Thyroid gland (tissue), 4 donors: ENCODE measurements around the gene RNASEH1. TPM values are rescaled to one million over a fixed set of nuclear protein-coding genes. Genes with fewer than 3 reads are reported as not detected.
"Not testable (repeated sequence)": the region's sequence is repeated elsewhere in the genome, so short reads cannot be mapped to it uniquely, and the experiment has no call there.

ENCODE experiments used
- DNase-seq, 2 donors: peaks; one replicate each; pipeline ENCODE4 v3.0.0-alpha.2; 2019
- H3K27ac ChIP-seq, 3 donors: fragments of 200-600 bp; sonication (generic); 1 replicate in 2 of 3; 2 replicates in 1 of 3; pipeline ENCODE4 v1.5.1; 2016 to 2019; ENCODE audit warnings: mild to moderate bottlenecking in 1 of 3, moderate library complexity in 1 of 3
- H3K27me3 ChIP-seq: fragments of 200-600 bp; sonication (generic); one replicate; pipeline ENCODE4 v1.5.1; 2019
- H3K36me3 ChIP-seq, 2 donors: fragments of 200-600 bp; sonication (generic); one replicate each; pipeline ENCODE4 v1.5.1; 2016 to 2019
- H3K4me1 ChIP-seq, 2 donors: fragments of 200-600 bp; sonication (generic); one replicate each; pipeline ENCODE4 v1.5.1; 2017 to 2019
- H3K4me3 ChIP-seq, 3 donors: fragments of 200-600 bp; sonication (generic); replicated peaks in 1 of 3; 1 replicate in 2 of 3; 2 replicates in 1 of 3; pipeline ENCODE4 v1.5.1; 2016; ENCODE audit warnings: mild to moderate bottlenecking in 1 of 3
- H3K9me3 ChIP-seq: fragments of 200-600 bp; sonication (generic); one replicate; pipeline ENCODE4 v1.5.1; 2017
- CTCF ChIP-seq, 6 experiments: fragments of 200-600 bp in 3 of 6; fragments of 450-650 bp in 3 of 6; sonication (generic) in 3 of 6; IDR thresholded peaks; one replicate each; pipeline ENCODE4 v1.5.1; 2016 to 2019; ENCODE audit warnings: antibody characterized with exemption in 6 of 6, mild to moderate bottlenecking in 2 of 6, inconsistent platforms in 1 of 6, moderate library complexity in 1 of 6
- POLR2A ChIP-seq, 2 donors: fragments of 450-650 bp; IDR thresholded peaks; one replicate each; pipeline ENCODE4 v1.6.1; 2017; ENCODE audit warnings: antibody characterized with exemption in 2 of 2, mild to moderate bottlenecking in 2 of 2, moderate library complexity in 1 of 2
- WGBS, 2 donors: methylation state at CpG; one replicate each; pipeline ENCODE4 v1.1.5; 2017; 5-methylcytosine and 5-hydroxymethylcytosine counted together
- intact Hi-C: fragments of 100-400 bp; cut with DNase I; formaldehyde crosslinking; loops from one replicate; pipeline ENCODE4 v1.15.1; 2023
- total RNA-seq, 4 donors: library from RNA; depleted of rRNA; stranded (reverse); fragments of >200 nt; gene quantifications; one replicate each; pipeline ENCODE4 v1.2.3, GENCODE V29; 2016

Gene RNASEH1
- total RNA-seq, 4 donors from 2014 or later: 13.3 to 23.1 (median 19.2) TPM

- DNase-seq: no peak
- Histone ChIP-seq H3K27me3 (no peaks in the 10 kb centered on the region), H3K4me3 (no peak overlapping the region), H3K27ac (no peak overlapping the region), H3K36me3 (peaks cover 6 to 19% of the 10 kb centered on the region in 2 donors), H3K4me1 (no peaks in the 10 kb centered on the region), H3K9me3 (no peaks in the 10 kb centered on the region)
- 93 to 94% methylated on average over 14 of the region's 14 CpGs for WGBS, 2 donors
- TF ChIP-seq CTCF (IDR thresholded peaks at IDR 0.05): no peak
- TF ChIP-seq POLR2A (IDR thresholded peaks at IDR 0.05): no peak
- intact Hi-C loops: no loop called here
Measured at GRCh38 chr2:3503046-3503445, 55.1 kb downstream of the RNASEH1 start.

GRCh38 chr2:3500326-3500899 is 57.7 kb downstream of the RNASEH1 start:
- intact Hi-C loops: no loop called here
- H3K4me3 ChIP-seq: no peak overlapping the region
- no peaks in the 10 kb centered on the region for H3K4me1 ChIP-seq
- H3K9me3 ChIP-seq: no peaks in the 10 kb centered on the region
- 95 to 96% methylated on average over 12 to 34 of the region's 34 CpGs for WGBS, 2 donors
- H3K27me3 ChIP-seq: no peaks in the 10 kb centered on the region
- TF ChIP-seq POLR2A (IDR thresholded peaks at IDR 0.05) (no peak), CTCF (IDR thresholded peaks at IDR 0.05) (no peak)
- no peak overlapping the region for H3K27ac ChIP-seq
- DNase-seq: no peak
- H3K36me3 ChIP-seq: peaks cover 10 to 39% of the 10 kb centered on the region in 2 donors

GRCh38 chr2:3498783-3499394 is 59.2 kb downstream of the RNASEH1 start:
- Histone ChIP-seq H3K27me3 (no peaks in the 10 kb centered on the region), H3K36me3 (peaks cover 10 to 39% of the 10 kb centered on the region in 2 donors), H3K9me3 (no peaks in the 10 kb centered on the region), H3K4me3 (no peak overlapping the region), H3K27ac (no peak overlapping the region), H3K4me1 (no peaks in the 10 kb centered on the region)
- WGBS, 2 donors: 94 to 96% methylated on average over 18 of the region's 18 CpGs
- DNase-seq: no peak
- TF ChIP-seq CTCF (IDR thresholded peaks at IDR 0.05) (no peak), POLR2A (IDR thresholded peaks at IDR 0.05) (no peak)
- intact Hi-C loops: no loop called here

- DNase-seq, intact Hi-C loops, H3K27me3 ChIP-seq, H3K9me3 ChIP-seq, H3K4me3 ChIP-seq, H3K4me1 ChIP-seq, H3K27ac ChIP-seq: not testable (repeated sequence)
- WGBS, 2 donors: 96 to 97% methylated on average over 15 of the region's 15 CpGs
- H3K36me3 ChIP-seq: peaks cover 10 to 35% of the 10 kb centered on the region in 2 donors
Measured at GRCh38 chr2:3496708-3497080, 61.4 kb downstream of the RNASEH1 start.

Other genes with a start within 250 kb of the RNASEH1 start
- 10 to 100 TPM; 26.1 to 51.6 (median 40.0) TPM for gene EIPR1, start 180.5 kb downstream of the RNASEH1 start, total RNA-seq
- gene TRAPPC12, start 178.6 kb downstream of the RNASEH1 start, total RNA-seq: 100 to 1,000 TPM in 2 of 4 donors, 10 to 100 TPM in 2; 93.0 to 198 (median 108) TPM
- gene ADI1, start 38.8 kb downstream of the RNASEH1 start, total RNA-seq: 10 to 100 TPM; 35.9 to 65.1 (median 59.2) TPM
- 1,000 to 10,000 TPM; 1,809 to 3,387 (median 2,120) TPM for gene RPS7, start 16.9 kb upstream of the RNASEH1 start, total RNA-seq
- gene COLEC11, start 36.8 kb upstream of the RNASEH1 start, total RNA-seq: 10 to 100 TPM in 2 of 4 donors, 1 to 10 TPM in 2; 2.8 to 20.5 (median 9.1) TPM
- gene ALLC, start 99.9 kb upstream of the RNASEH1 start, total RNA-seq: not detected
- 1 to 10 TPM in 1 of 4 donors, under 1 TPM in 3; 0.40 to 1.5 (median 0.68) TPM for gene DCDC2C, start 145.2 kb upstream of the RNASEH1 start, total RNA-seq